HEK293 (cell line): ENCODE measurements around the gene IZUMO4.

Experiments
- YY1 ChIP-seq: fragments of 450-650 bp; formaldehyde crosslinking; IDR thresholded peaks from 2 replicates; pipeline ENCODE4 v1.5.1; 2018; ENCODE audit warnings: missing biosample characterization, missing genetic modification characterization
- ZNF184 ChIP-seq: fragments of 450-650 bp; IDR thresholded peaks from 2 replicates; pipeline ENCODE4 v1.5.1; 2018; ENCODE audit warnings: missing biosample characterization, mild to moderate bottlenecking, missing genetic modification characterization
- ZNF335 ChIP-seq: fragments of 450-650 bp; formaldehyde crosslinking; conservative IDR thresholded peaks from 2 replicates; pipeline ENCODE4 v1.5.1; 2016; ENCODE audit warnings: missing biosample characterization, missing genetic modification characterization
- ZNF341 ChIP-seq: fragments of 450-650 bp; formaldehyde crosslinking; IDR thresholded peaks from 2 replicates; pipeline ENCODE4; 2016; ENCODE audit warnings: low read depth, missing biosample characterization, missing genetic modification characterization
- ZNF449 ChIP-seq: fragments of 450-650 bp; formaldehyde crosslinking; IDR thresholded peaks from 2 replicates; pipeline ENCODE4 v1.5.1; 2017; ENCODE audit warnings: missing biosample characterization, mild to moderate bottlenecking, missing genetic modification characterization, moderate library complexity
- ZNF660 ChIP-seq: fragments of 450-650 bp; IDR thresholded peaks from 2 replicates; pipeline ENCODE4 v1.5.1; 2018; ENCODE audit warnings: missing biosample characterization, mild to moderate bottlenecking, missing genetic modification characterization
- TF ChIP-seq, protein P1 (sequence below): fragments of 450-650 bp; formaldehyde crosslinking; IDR thresholded peaks from 2 replicates; pipeline ENCODE4 v1.5.1; 2016; ENCODE audit warnings: missing biosample characterization, missing genetic modification characterization

- TF ChIP-seq ZNF335 (tag by site-specific recombination) = no peak
- no peak for TF ChIP-seq ZNF184 (tag by site-specific recombination)
- TF ChIP-seq ZNF341 (tag by site-specific recombination) = no peak
- TF ChIP-seq ZNF660 (tag by site-specific recombination) = no peak
- TF ChIP-seq, protein P1, sequence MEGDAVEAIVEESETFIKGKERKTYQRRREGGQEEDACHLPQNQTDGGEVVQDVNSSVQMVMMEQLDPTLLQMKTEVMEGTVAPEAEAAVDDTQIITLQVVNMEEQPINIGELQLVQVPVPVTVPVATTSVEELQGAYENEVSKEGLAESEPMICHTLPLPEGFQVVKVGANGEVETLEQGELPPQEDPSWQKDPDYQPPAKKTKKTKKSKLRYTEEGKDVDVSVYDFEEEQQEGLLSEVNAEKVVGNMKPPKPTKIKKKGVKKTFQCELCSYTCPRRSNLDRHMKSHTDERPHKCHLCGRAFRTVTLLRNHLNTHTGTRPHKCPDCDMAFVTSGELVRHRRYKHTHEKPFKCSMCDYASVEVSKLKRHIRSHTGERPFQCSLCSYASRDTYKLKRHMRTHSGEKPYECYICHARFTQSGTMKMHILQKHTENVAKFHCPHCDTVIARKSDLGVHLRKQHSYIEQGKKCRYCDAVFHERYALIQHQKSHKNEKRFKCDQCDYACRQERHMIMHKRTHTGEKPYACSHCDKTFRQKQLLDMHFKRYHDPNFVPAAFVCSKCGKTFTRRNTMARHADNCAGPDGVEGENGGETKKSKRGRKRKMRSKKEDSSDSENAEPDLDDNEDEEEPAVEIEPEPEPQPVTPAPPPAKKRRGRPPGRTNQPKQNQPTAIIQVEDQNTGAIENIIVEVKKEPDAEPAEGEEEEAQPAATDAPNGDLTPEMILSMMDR (tag by site-specific recombination) = no peak
- TF ChIP-seq YY1 (tag by site-specific recombination) = no peak
- no peak for TF ChIP-seq ZNF449
These were observed 19.8 kb downstream of the IZUMO4 start for GRCh38 chr19:2116507-2116906.
